SK-N-MC (cell line): ENCODE measurements around the gene CASP3.

Experiments used
- EZH2 ChIP-seq: fragments of 200-600 bp; sonication (generic); IDR thresholded peaks from one replicate; pipeline ENCODE4 v1.6.1; 2017; ENCODE audit warnings: antibody characterized with exemption
- FOXP2 ChIP-seq: optimal IDR thresholded peaks from 2 replicates; pipeline ENCODE3; 2011; ENCODE audit warnings: mild to moderate bottlenecking, moderate library complexity; ENCODE audit not compliant: insufficient read depth; ENCODE audit errors: extremely low read length, control extremely low read depth
- POLR2AphosphoS5 ChIP-seq: IDR thresholded peaks from 2 replicates; pipeline ENCODE4 v1.6.1; 2012; ENCODE audit warnings: mild to moderate bottlenecking, low read depth, low read length, borderline replicate concordance

DNA sequence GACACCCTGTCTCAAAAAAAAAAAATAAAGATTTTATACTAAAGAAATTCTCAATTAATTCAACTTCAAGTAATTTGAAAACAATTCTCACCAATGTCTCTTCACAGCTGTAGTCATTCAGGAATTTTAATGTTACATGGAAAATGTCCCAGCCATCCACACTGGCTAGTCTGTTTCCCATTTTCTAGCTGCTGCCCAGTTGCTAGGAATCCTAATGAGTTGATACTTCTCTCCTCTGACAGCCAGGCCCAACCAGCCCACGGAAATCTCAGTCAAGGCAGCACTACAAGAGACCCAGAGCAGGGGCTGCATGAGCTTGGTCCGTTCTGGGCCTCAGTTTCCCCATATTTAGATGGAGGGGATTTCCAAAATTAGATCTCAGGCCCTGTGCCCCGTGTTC lies 59.1 kb downstream of the CASP3 start:
- TF ChIP-seq EZH2 (no peak), POLR2AphosphoS5 (no peak), FOXP2 (no peak)
